MV-4-11 (cell line): Measurements from ENCODE around the gene LRRC27.
A peak's percentile ranks its signal among the peaks of the same experiment; 100 is the strongest.

Experiments used
- DNase-seq: peaks from one replicate; lab custom pipeline; 2025; lab: John Stamatoyannopoulos, UW

The LRRC27 gene

GRCh38 chr10:132301371-132302330 is 30.3 kb upstream of the LRRC27 start:
- DNase-seq, result no peak

GRCh38 chr10:132302421-132303310 is 29.3 kb upstream of the LRRC27 start:
- DNase-seq, result no peak

GRCh38 chr10:132303361-132304115 is 28.5 kb upstream of the LRRC27 start:
- no peak for DNase-seq

GRCh38 chr10:132304756-132305509 is 27.1 kb upstream of the LRRC27 start:
- DNase-seq, result no peak

- DNase-seq, result no peak
Observed at GRCh38 chr10:132305654-132306342, 26.2 kb upstream of the LRRC27 start.

- no peak for DNase-seq
Observed at GRCh38 chr10:132306343-132306685, 25.7 kb upstream of the LRRC27 start.

- no peak for DNase-seq
Observed at GRCh38 chr10:132306864-132307751, 24.9 kb upstream of the LRRC27 start.

GRCh38 chr10:132307823-132308586 is 24.0 kb upstream of the LRRC27 start, which contains the start of gene STK32C:
Gene STK32C, minus strand, starts transcription at chr10:132307950. Its CDS starts 117 bp downstream, at chr10:132307833.
- DNase-seq, result peak; percentile 74

GRCh38 chr10:132308587-132309470 is 23.2 kb upstream of the LRRC27 start:
- DNase-seq, result peak; percentile 35

GRCh38 chr10:132309471-132309865 is 22.5 kb upstream of the LRRC27 start:
- no peak for DNase-seq

- DNase-seq, result no peak
Observed at GRCh38 chr10:132309879-132310591, 22.0 kb upstream of the LRRC27 start.

GRCh38 chr10:132310701-132311337 is 21.2 kb upstream of the LRRC27 start:
- DNase-seq, result no peak

GRCh38 chr10:132311338-132311939 is 20.6 kb upstream of the LRRC27 start:
- DNase-seq, result peak; percentile 14

GRCh38 chr10:132313305-132313704 is 18.7 kb upstream of the LRRC27 start:
- DNase-seq, result no peak

- DNase-seq, result no peak
Observed at GRCh38 chr10:132313865-132314264, 18.1 kb upstream of the LRRC27 start.

GRCh38 chr10:132314336-132314735 is 17.7 kb upstream of the LRRC27 start:
- no peak for DNase-seq
